Parathyroid adenoma (tissue), 2 donors: Measurements from ENCODE around the gene POLDIP2.

Experiments used
- H2AFZ ChIP-seq: fragments of 300-600 bp; sonication (generic); one replicate; pipeline ENCODE4 v1.7.0; 2017; ENCODE audit warnings: antibody characterized with exemption, mild to moderate bottlenecking
- H3K27ac ChIP-seq: fragments of 300-600 bp; sonication (generic); one replicate; pipeline ENCODE4 v1.7.0; 2017
- H3K27me3 ChIP-seq: fragments of 300-600 bp; sonication (generic); one replicate; pipeline ENCODE4 v1.7.0; 2017; ENCODE audit warnings: low read length; ENCODE audit not compliant: control insufficient read depth, insufficient read depth
- H3K36me3 ChIP-seq: fragments of 300-600 bp; sonication (generic); one replicate; pipeline ENCODE4 v1.7.0; 2017; ENCODE audit warnings: low read length; ENCODE audit not compliant: control insufficient read depth, insufficient read depth
- H3K4me1 ChIP-seq: fragments of 300-600 bp; sonication (generic); one replicate; pipeline ENCODE4 v1.7.0; 2017; ENCODE audit warnings: control low read depth
- H3K4me2 ChIP-seq: fragments of 300-600 bp; sonication (generic); one replicate; pipeline ENCODE4 v1.7.0; 2017; ENCODE audit warnings: low read length
- H3K4me3 ChIP-seq: fragments of 300-600 bp; sonication (generic); one replicate; pipeline ENCODE4 v1.7.0; 2017; ENCODE audit warnings: low read depth, low read length
- H3K79me2 ChIP-seq: fragments of 300-600 bp; sonication (generic); one replicate; pipeline ENCODE4 v1.7.0; 2017; ENCODE audit warnings: control low read depth
- H3K9ac ChIP-seq: fragments of 300-600 bp; sonication (generic); one replicate; pipeline ENCODE4 v1.7.0; 2017; ENCODE audit warnings: mild to moderate bottlenecking
- H3K9me3 ChIP-seq: fragments of 300-600 bp; sonication (generic); one replicate; pipeline ENCODE4 v1.7.0; 2017; ENCODE audit warnings: low read length; ENCODE audit not compliant: control insufficient read depth
- TF ChIP-seq, protein P1 (sequence below): fragments of 300-600 bp; sonication (generic); IDR thresholded peaks from one replicate; pipeline ENCODE4 v1.7.0; 2017; ENCODE audit warnings: antibody characterized with exemption, mild to moderate bottlenecking
- donor health status: primary hyperparathyroidism.

POLDIP2 gene

DNA sequence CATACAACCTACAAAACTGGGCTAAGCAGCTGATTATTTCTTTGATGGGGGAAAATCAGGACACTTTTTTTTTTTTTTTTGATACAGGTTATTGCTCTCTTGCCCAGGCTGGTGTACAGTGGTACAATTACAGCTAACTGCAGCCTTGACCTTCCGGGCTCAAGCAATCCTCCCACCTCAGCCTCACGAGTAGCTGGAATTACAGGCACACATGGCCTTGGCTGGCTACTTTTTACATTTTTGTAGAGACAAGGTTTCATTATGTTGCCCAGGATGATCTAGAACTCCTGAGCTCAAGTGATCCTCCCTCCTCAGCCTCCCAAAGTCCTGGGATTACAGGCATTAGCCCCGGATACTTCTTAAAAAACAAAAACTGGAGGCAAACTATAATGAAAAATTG lies 58.9 kb downstream of the POLDIP2 start:
- H3K4me3 ChIP-seq, result no peak overlapping the region
- no peaks in the 10 kb centered on the region for H3K9me3 ChIP-seq
- H3K27me3 ChIP-seq, result no peaks in the 10 kb centered on the region
- H3K4me2 ChIP-seq, result no peak overlapping the region
- H3K27ac ChIP-seq, result no peak overlapping the region
- no peak overlapping the region for H3K9ac ChIP-seq
- TF ChIP-seq, protein P1, sequence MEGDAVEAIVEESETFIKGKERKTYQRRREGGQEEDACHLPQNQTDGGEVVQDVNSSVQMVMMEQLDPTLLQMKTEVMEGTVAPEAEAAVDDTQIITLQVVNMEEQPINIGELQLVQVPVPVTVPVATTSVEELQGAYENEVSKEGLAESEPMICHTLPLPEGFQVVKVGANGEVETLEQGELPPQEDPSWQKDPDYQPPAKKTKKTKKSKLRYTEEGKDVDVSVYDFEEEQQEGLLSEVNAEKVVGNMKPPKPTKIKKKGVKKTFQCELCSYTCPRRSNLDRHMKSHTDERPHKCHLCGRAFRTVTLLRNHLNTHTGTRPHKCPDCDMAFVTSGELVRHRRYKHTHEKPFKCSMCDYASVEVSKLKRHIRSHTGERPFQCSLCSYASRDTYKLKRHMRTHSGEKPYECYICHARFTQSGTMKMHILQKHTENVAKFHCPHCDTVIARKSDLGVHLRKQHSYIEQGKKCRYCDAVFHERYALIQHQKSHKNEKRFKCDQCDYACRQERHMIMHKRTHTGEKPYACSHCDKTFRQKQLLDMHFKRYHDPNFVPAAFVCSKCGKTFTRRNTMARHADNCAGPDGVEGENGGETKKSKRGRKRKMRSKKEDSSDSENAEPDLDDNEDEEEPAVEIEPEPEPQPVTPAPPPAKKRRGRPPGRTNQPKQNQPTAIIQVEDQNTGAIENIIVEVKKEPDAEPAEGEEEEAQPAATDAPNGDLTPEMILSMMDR, result no peak
- no peaks in the 10 kb centered on the region for H3K4me1 ChIP-seq
- H3K79me2 ChIP-seq, result no peaks in the 10 kb centered on the region
- no peaks in the 10 kb centered on the region for H3K36me3 ChIP-seq
- no peak overlapping the region for H2AFZ ChIP-seq
